Measurements from ENCODE around the gene PRAC2.

Gene PRAC2

GRCh38 chr17:48767263-48767774 is 44.3 kb downstream of the PRAC2 start:
- no peak overlapping the region for H3K4me2 ChIP-seq (ENCODE audit: low read length)
- H3K4me3 ChIP-seq (ENCODE audit: low read length), result no peak overlapping the region
- H3K9me2 ChIP-seq (replicated peaks; ENCODE audit: control insufficient read depth, low read length), result no peaks in the 10 kb centered on the region
- no peak overlapping the region for H3K27ac ChIP-seq (ENCODE audit: low read depth, low read length)
- H3K9me3 ChIP-seq (ENCODE audit: control insufficient read depth, insufficient read depth, low read length), result no peaks in the 10 kb centered on the region
- H3K4me1 ChIP-seq (ENCODE audit: control insufficient read depth, low read length), result peaks cover 3% of the 10 kb centered on the region; the same call in 1 of the 2 replicates
- H4K20me1 ChIP-seq (ENCODE audit: control insufficient read depth, insufficient read depth, low read depth, low read length), result no peaks in the 10 kb centered on the region
- H3F3A ChIP-seq (ENCODE audit: control insufficient read depth, insufficient read depth), result no peaks in the 10 kb centered on the region
- no peaks in the 10 kb centered on the region for H3K79me2 ChIP-seq (ENCODE audit: control insufficient read depth, low read length)
- TF ChIP-seq EZH2phosphoT487 (IDR thresholded peaks at IDR 0.05; ENCODE audit: borderline replicate concordance, low read length), result no peak
- TF ChIP-seq CTCF (IDR thresholded peaks at IDR 0.05; ENCODE audit: low read depth, low read length, poor library complexity, severe bottlenecking), result no peak
- no peaks in the 10 kb centered on the region for H3K36me3 ChIP-seq (ENCODE audit: control insufficient read depth, low read length)
- H3K27me3 ChIP-seq (ENCODE audit: control insufficient read depth, low read length), result peaks cover 17% of the 10 kb centered on the region

GRCh38 chr17:48769009-48769675 is 46.2 kb downstream of the PRAC2 start:
- peaks cover 10% of the 10 kb centered on the region for H3K27me3 ChIP-seq (ENCODE audit: control insufficient read depth, low read length)

GRCh38 chr17:48770954-48771353 is 48.0 kb downstream of the PRAC2 start:
- Histone ChIP-seq H3K36me3 (ENCODE audit: control insufficient read depth, low read length) (no peaks in the 10 kb centered on the region), H4K20me1 (ENCODE audit: control insufficient read depth, insufficient read depth, low read depth, low read length) (no peaks in the 10 kb centered on the region), H3K4me3 (ENCODE audit: low read length) (no peak overlapping the region), H3F3A (ENCODE audit: control insufficient read depth, insufficient read depth) (no peaks in the 10 kb centered on the region), H3K79me2 (ENCODE audit: control insufficient read depth, low read length) (no peaks in the 10 kb centered on the region), H3K27me3 (ENCODE audit: control insufficient read depth, low read length) (peaks cover 5% of the 10 kb centered on the region), H3K9me2 (replicated peaks; ENCODE audit: control insufficient read depth, low read length) (no peaks in the 10 kb centered on the region), H3K4me1 (ENCODE audit: control insufficient read depth, low read length) (peaks cover 6% of the 10 kb centered on the region), H3K4me2 (ENCODE audit: low read length) (no peak overlapping the region), H3K9me3 (ENCODE audit: control insufficient read depth, insufficient read depth, low read length) (no peaks in the 10 kb centered on the region; the same call in 1 of the 2 replicates), H3K27ac (ENCODE audit: low read depth, low read length) (no peak overlapping the region)
- TF ChIP-seq EZH2phosphoT487 (IDR thresholded peaks at IDR 0.05; ENCODE audit: borderline replicate concordance, low read length) (no peak), CTCF (IDR thresholded peaks at IDR 0.05; ENCODE audit: low read depth, low read length, poor library complexity, severe bottlenecking) (no peak)

More at GRCh38 chr17:48769009-48769675, 46.2 kb downstream of the PRAC2 start:
- Histone ChIP-seq H3K4me1 (ENCODE audit: control insufficient read depth, low read length) (peaks cover 3% of the 10 kb centered on the region), H3F3A (ENCODE audit: control insufficient read depth, insufficient read depth) (no peaks in the 10 kb centered on the region), H3K4me2 (ENCODE audit: low read length) (no peak overlapping the region), H3K36me3 (ENCODE audit: control insufficient read depth, low read length) (no peaks in the 10 kb centered on the region), H3K9me3 (ENCODE audit: control insufficient read depth, insufficient read depth, low read length) (no peaks in the 10 kb centered on the region), H3K4me3 (ENCODE audit: low read length) (no peak overlapping the region), H4K20me1 (ENCODE audit: control insufficient read depth, insufficient read depth, low read depth, low read length) (no peaks in the 10 kb centered on the region), H3K79me2 (ENCODE audit: control insufficient read depth, low read length) (no peaks in the 10 kb centered on the region), H3K27ac (ENCODE audit: low read depth, low read length) (no peak overlapping the region), H3K9me2 (replicated peaks; ENCODE audit: control insufficient read depth, low read length) (no peaks in the 10 kb centered on the region)
- TF ChIP-seq EZH2phosphoT487 (IDR thresholded peaks at IDR 0.05; ENCODE audit: borderline replicate concordance, low read length) (no peak), CTCF (IDR thresholded peaks at IDR 0.05; ENCODE audit: low read depth, low read length, poor library complexity, severe bottlenecking) (no peak)

Data from DOHH2 (cell line).